Dermis microvascular lymphatic vessel endothelial cell (primary cell): ENCODE measurements around the gene HACD2. TPM values are rescaled to one million over a fixed set of nuclear protein-coding genes. Genes with fewer than 3 reads are reported as not detected.
"Not testable (repeated sequence)": the region's sequence is repeated elsewhere in the genome, so short reads cannot be mapped to it uniquely, and the experiment has no call there.

Source experiments
- DNase-seq, 2 donors: peaks; one replicate each; pipeline versions ENCODE4 v3.0.0 to v3.0.0-alpha.2; 2010; ENCODE audit warnings: low read depth in 2 of 2
- total RNA-seq: library from RNA; depleted of rRNA; stranded (reverse); fragments of >200 nt; gene quantifications from 2 replicates; pipeline ENCODE4 v1.2.1, GENCODE V29; 2014

The HACD2 gene
- total RNA-seq, 1 donor from 2014 or later, result 21.3 TPM

- no peak for DNase-seq
Measured at GRCh38 chr3:123527046-123527445, 57.8 kb downstream of the HACD2 start.

GRCh38 chr3:123526474-123526873 is 58.4 kb downstream of the HACD2 start:
- DNase-seq, result no peak

GRCh38 chr3:123525433-123525832 is 59.4 kb downstream of the HACD2 start:
- DNase-seq, result no peak

GRCh38 chr3:123524981-123525380 is 59.9 kb downstream of the HACD2 start:
- peak in 1 of 2 donors; percentile 15 for DNase-seq

GRCh38 chr3:123523023-123523412 is 61.8 kb downstream of the HACD2 start:
- peak; percentile 52 to 62 for DNase-seq

- DNase-seq, result no peak
Measured at GRCh38 chr3:123522320-123523022, 62.4 kb downstream of the HACD2 start.

GRCh38 chr3:123521179-123521969 is 63.5 kb downstream of the HACD2 start:
- DNase-seq, result peak; percentile 45 to 74

GRCh38 chr3:123520656-123521055 is 64.2 kb downstream of the HACD2 start:
- no peak for DNase-seq

- DNase-seq, result no peak
Measured at GRCh38 chr3:123518892-123519485, 65.9 kb downstream of the HACD2 start.

- no peak for DNase-seq
Measured at GRCh38 chr3:123511726-123512125, 73.1 kb downstream of the HACD2 start.

- no peak for DNase-seq
Measured at GRCh38 chr3:123511084-123511483, 73.8 kb downstream of the HACD2 start.

GRCh38 chr3:123508178-123508577 is 76.7 kb downstream of the HACD2 start:
- no peak for DNase-seq

- no peak for DNase-seq
Measured at GRCh38 chr3:123505820-123506219, 79.0 kb downstream of the HACD2 start.

GRCh38 chr3:123503203-123503602 is 81.7 kb downstream of the HACD2 start:
- no peak for DNase-seq

- peak in 1 of 2 donors; percentile 54 for DNase-seq
Measured at GRCh38 chr3:123499322-123499721, 85.5 kb downstream of the HACD2 start.

- no peak for DNase-seq
Measured at GRCh38 chr3:123498761-123499160, 86.1 kb downstream of the HACD2 start.

GRCh38 chr3:123493912-123494311 is 90.9 kb downstream of the HACD2 start:
- DNase-seq, result no peak

- no peak for DNase-seq
Measured at GRCh38 chr3:123491966-123492587, 92.8 kb downstream of the HACD2 start.

GRCh38 chr3:123489400-123490004 is 95.4 kb downstream of the HACD2 start:
- DNase-seq, result peak; percentile 32 to 58

- no peak for DNase-seq
Measured at GRCh38 chr3:123488645-123489347, 96.1 kb downstream of the HACD2 start.

- not testable (repeated sequence) for DNase-seq
Measured at GRCh38 chr3:123487063-123487462, 97.8 kb downstream of the HACD2 start.
